ENCODE results near the gene NPY. TPM values are rescaled to one million over a fixed set of nuclear protein-coding genes. Genes with fewer than 3 reads are reported as not detected.

The NPY gene
- total RNA-seq, 1 experiment from 2014 or later, result not detected

GRCh38 chr7:24245362-24245761 lies 38.6 kb upstream of the NPY start:
- Histone ChIP-seq H3K4me3 (replicated peaks in 1 of 2; ENCODE audit: low read depth in 1 of 2, low read length in 2 of 2) (no peak overlapping the region), H3K36me3 (ENCODE audit: control insufficient read depth in 1 of 2, insufficient read depth in 2 of 2, low read length in 2 of 2) (no peaks in the 10 kb centered on the region), H3K27ac (ENCODE audit: low read depth, low read length) (no peak overlapping the region), H3K9me3 (ENCODE audit: control insufficient read depth in 1 of 2, insufficient read depth in 1 of 2, low read depth in 1 of 2, low read length in 2 of 2) (no peaks in the 10 kb centered on the region), H2AFZ (ENCODE audit: low read depth, low read length, poor library complexity, severe bottlenecking) (no peak overlapping the region), H3K4me1 (ENCODE audit: control insufficient read depth in 1 of 2, insufficient read depth in 2 of 2, low read length in 2 of 2) (no peaks in the 10 kb centered on the region), H4K20me1 (ENCODE audit: insufficient read depth) (no peaks in the 10 kb centered on the region), H3K9me2 (ENCODE audit: insufficient read depth) (no peaks in the 10 kb centered on the region), H3K79me2 (ENCODE audit: insufficient read depth, low read length) (no peaks in the 10 kb centered on the region), H3K9ac (ENCODE audit: low read length) (no peak overlapping the region), H3K27me3 (ENCODE audit: insufficient read depth, low read length) (0 out of 2 replicates have a peak, but pooled peaks cover 6% of the 10 kb centered on the region), H3K4me2 (ENCODE audit: low read length) (no peak overlapping the region)
- ChIA-PET RAD21 (ENCODE audit: low non-redundant PET in 1 of 2, low total read pairs in 2 of 2, uncharacterized antibody in 2 of 2, unreplicated experiment in 2 of 2) (no interaction called here), POLR2A (no interaction called here), CTCF (no interaction called here)
- ATAC-seq (no peak), DNase-seq (ENCODE audit: low read depth, low spot score) (no peak)
- no peak for TF ChIP-seq EZH2 (IDR thresholded peaks at IDR 0.05)
- TF ChIP-seq ATF3 (IDR thresholded peaks at IDR 0.05), result no peak
- TF ChIP-seq FOSL1 (IDR thresholded peaks at IDR 0.05; ENCODE audit: low read depth), result no peak
- no peak for TF ChIP-seq POLR2A (IDR thresholded peaks at IDR 0.05; ENCODE audit: borderline replicate concordance, extremely low read depth, insufficient read depth, insufficient read length)
- TF ChIP-seq POLR2AphosphoS5 (IDR thresholded peaks at IDR 0.05; ENCODE audit: low read depth, low read length), result no peak
- no peak for TF ChIP-seq CTCF (IDR thresholded peaks at IDR 0.05 in 2 of 3, conservative IDR thresholded peaks at IDR 0.05 in 1 of 3; ENCODE audit: borderline replicate concordance in 1 of 3, insufficient read depth in 1 of 3, low read depth in 2 of 3, low read length in 2 of 3)
- no peak for TF ChIP-seq RAD21 (IDR thresholded peaks at IDR 0.05; ENCODE audit: low read depth)
- no peak for TF ChIP-seq ZFX (IDR thresholded peaks at IDR 0.05)
- TF ChIP-seq CEBPB (IDR thresholded peaks at IDR 0.05; ENCODE audit: low read depth), result no peak
- TF ChIP-seq CBX3 (IDR thresholded peaks at IDR 0.05; ENCODE audit: low read depth), result no peak
- TF ChIP-seq ZNF274 (IDR thresholded peaks at IDR 0.05; ENCODE audit: low read depth, low read length), result no peak
- no peak for TF ChIP-seq JUND (IDR thresholded peaks at IDR 0.05)
- no peak for TF ChIP-seq TCF7L2 (IDR thresholded peaks at IDR 0.05; ENCODE audit: borderline replicate concordance, extremely low read depth, insufficient read depth, insufficient read length)
- TF ChIP-seq ELF1 (IDR thresholded peaks at IDR 0.05; ENCODE audit: borderline replicate concordance, low read depth), result no peak
- TF ChIP-seq SRF (IDR thresholded peaks at IDR 0.05; ENCODE audit: low read depth), result no peak
- no TSS peak for BruUV-seq (replicated peaks)
- intact Hi-C loops (cut with micrococcal nuclease), result no loop called here
